Upper lobe of left lung (tissue), 4 donors: ENCODE results near the gene UTS2.

Experiments used
- POLR2A ChIP-seq, 4 donors: fragments of 450-650 bp; IDR thresholded peaks; one replicate each; pipeline ENCODE4 v1.5.1; 2016 to 2017; ENCODE audit warnings: antibody characterized with exemption in 4 of 4, mild to moderate bottlenecking in 2 of 4
- POLR2AphosphoS5 ChIP-seq, 2 donors: sonication (generic); formaldehyde crosslinking; IDR thresholded peaks; one replicate each; pipeline ENCODE4 v1.5.1; 2017; ENCODE audit warnings: antibody characterized with exemption in 2 of 2
- TF ChIP-seq, protein P1 (sequence below), 6 experiments: fragments of 450-650 bp in 4 of 6; fragments of 200-600 bp in 2 of 6; sonication (generic) in 2 of 6; IDR thresholded peaks; one replicate each; pipeline ENCODE4 v1.5.1; 2016 to 2019; ENCODE audit warnings: antibody characterized with exemption in 6 of 6

DNA sequence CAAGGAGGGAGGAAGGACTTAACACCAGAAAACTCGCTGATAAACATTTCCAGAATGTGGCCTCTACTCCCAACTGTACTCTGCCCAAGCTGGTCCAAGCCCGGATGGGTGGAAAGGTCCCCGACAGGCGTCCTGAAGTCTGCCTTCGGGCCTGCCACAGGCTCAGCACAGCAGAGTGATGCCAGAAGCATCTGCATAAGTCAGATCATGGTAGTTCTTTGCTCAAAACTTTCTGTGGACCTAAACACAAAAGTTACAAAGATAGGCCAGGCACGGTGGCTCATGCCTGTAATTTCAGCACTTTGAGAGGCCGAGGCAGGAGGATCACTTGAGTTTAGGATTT, 790 bp upstream of the UTS2 start:
- TF ChIP-seq, protein P1, sequence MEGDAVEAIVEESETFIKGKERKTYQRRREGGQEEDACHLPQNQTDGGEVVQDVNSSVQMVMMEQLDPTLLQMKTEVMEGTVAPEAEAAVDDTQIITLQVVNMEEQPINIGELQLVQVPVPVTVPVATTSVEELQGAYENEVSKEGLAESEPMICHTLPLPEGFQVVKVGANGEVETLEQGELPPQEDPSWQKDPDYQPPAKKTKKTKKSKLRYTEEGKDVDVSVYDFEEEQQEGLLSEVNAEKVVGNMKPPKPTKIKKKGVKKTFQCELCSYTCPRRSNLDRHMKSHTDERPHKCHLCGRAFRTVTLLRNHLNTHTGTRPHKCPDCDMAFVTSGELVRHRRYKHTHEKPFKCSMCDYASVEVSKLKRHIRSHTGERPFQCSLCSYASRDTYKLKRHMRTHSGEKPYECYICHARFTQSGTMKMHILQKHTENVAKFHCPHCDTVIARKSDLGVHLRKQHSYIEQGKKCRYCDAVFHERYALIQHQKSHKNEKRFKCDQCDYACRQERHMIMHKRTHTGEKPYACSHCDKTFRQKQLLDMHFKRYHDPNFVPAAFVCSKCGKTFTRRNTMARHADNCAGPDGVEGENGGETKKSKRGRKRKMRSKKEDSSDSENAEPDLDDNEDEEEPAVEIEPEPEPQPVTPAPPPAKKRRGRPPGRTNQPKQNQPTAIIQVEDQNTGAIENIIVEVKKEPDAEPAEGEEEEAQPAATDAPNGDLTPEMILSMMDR (IDR thresholded peaks at IDR 0.05) = no peak
- TF ChIP-seq POLR2AphosphoS5 (IDR thresholded peaks at IDR 0.05) = no peak
- TF ChIP-seq POLR2A (IDR thresholded peaks at IDR 0.05) = no peak
